Measurements from ENCODE around the gene BLMH. TPM values are rescaled to one million over a fixed set of nuclear protein-coding genes. Genes with fewer than 3 reads are reported as not detected.

BLMH gene
- total and polyA plus RNA-seq, 10 of the 15 experiments (the other 5 are each of a cell fraction or from before 2014, with no cell fraction given) = 16.1 to 63.9 (median 54.0) TPM

DNA sequence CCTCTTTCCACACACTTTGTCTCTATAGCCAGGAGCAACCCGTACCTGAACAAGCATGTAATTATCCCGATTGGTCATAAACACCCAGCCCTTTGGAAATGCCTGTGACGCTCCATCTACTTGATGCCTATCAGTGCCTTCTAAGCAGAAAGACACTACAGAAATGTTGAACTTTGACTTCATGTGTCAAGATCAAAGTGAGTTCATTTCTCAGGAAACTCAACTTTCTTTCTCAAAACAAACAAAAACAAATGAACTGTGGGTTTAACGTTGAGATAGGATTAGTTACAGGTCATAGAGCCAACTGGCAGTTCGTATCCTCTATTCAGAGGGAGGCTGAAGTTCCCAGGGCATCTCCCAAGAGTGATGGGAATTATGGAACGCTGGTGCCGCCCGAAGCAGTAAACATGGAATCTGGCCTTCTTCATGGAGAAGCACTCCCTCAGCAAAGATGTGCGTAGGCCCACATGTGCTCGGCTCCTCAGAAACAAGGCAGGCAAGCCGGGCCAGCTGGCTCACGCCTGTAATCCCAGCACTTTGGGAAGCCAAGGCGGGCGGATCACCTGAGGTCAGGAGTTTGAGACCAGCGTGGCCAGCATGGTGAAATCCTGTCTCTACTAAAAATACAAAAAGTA lies 65.7 kb downstream of the BLMH start:
- intact Hi-C loops (cut with micrococcal nuclease; ENCODE audit: unreplicated experiment) = no loop called here

More for the DNA sequence above, 65.7 kb downstream of the BLMH start:
- Histone ChIP-seq H3K36me3 (ENCODE audit: control insufficient read depth in 2 of 2, insufficient read depth in 2 of 2, low read length in 1 of 2) (no peaks in the 10 kb centered on the region), H3K4me1 (ENCODE audit: control insufficient read depth, insufficient read depth, low read length) (no peaks in the 10 kb centered on the region), H3K79me2 (ENCODE audit: control insufficient read depth, insufficient read depth, low read length) (no peaks in the 10 kb centered on the region), H2AFZ (ENCODE audit: control insufficient read depth, low read depth, low read length) (no peak overlapping the region), H3K9me3 (replicated peaks; ENCODE audit: control insufficient read depth, insufficient read depth, low read length) (no peaks in the 10 kb centered on the region), H4K20me1 (ENCODE audit: control insufficient read depth, insufficient read depth) (no peaks in the 10 kb centered on the region), H3K4me2 (ENCODE audit: control insufficient read depth, insufficient read depth) (no peak overlapping the region), H3K9ac (ENCODE audit: control insufficient read depth, insufficient read depth, low read length) (no peak overlapping the region), H3K4me3 (no peak overlapping the region), H3K27ac (ENCODE audit: control insufficient read depth, insufficient read depth) (no peak overlapping the region), H3K27me3 (replicated peaks in 1 of 2; ENCODE audit: control insufficient read depth in 2 of 2, insufficient read depth in 2 of 2, low read length in 1 of 2) (no peaks in the 10 kb centered on the region)
- ATAC-seq (no peak), FAIRE-seq (no peak), DNase-seq (ENCODE audit: low read depth, low spot score) (no peak)
- POLR2A ChIA-PET = no interaction called here
- SMC1A ChIA-PET (ENCODE audit: uncharacterized antibody, unreplicated experiment) = interaction anchor here (0.9 to 1.2 kb wide), 3 partner anchors 9 to 122 kb away, joined by 3 read pairs; partner anchors contain the start of gene SLC6A4
- TF ChIP-seq SIX5 (IDR thresholded peaks at IDR 0.05; ENCODE audit: low read depth, low read length, severe bottlenecking) = no peak
- TF ChIP-seq GATAD2B (conservative IDR thresholded peaks at IDR 0.05; ENCODE audit: low read depth) = no peak
- no peak for TF ChIP-seq RB1 (IDR thresholded peaks at IDR 0.05; ENCODE audit: borderline replicate concordance)
- TF ChIP-seq ZNF24 (IDR thresholded peaks at IDR 0.05) = no peak
- TF ChIP-seq, protein P1, sequence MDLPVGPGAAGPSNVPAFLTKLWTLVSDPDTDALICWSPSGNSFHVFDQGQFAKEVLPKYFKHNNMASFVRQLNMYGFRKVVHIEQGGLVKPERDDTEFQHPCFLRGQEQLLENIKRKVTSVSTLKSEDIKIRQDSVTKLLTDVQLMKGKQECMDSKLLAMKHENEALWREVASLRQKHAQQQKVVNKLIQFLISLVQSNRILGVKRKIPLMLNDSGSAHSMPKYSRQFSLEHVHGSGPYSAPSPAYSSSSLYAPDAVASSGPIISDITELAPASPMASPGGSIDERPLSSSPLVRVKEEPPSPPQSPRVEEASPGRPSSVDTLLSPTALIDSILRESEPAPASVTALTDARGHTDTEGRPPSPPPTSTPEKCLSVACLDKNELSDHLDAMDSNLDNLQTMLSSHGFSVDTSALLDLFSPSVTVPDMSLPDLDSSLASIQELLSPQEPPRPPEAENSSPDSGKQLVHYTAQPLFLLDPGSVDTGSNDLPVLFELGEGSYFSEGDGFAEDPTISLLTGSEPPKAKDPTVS (IDR thresholded peaks at IDR 0.05; ENCODE audit: low read depth, low read length) = no peak
- no peak for TF ChIP-seq PAX8 (IDR thresholded peaks at IDR 0.05)
- TF ChIP-seq IKZF1 (conservative IDR thresholded peaks at IDR 0.05) = no peak
- no TSS peak for BruUV-seq (replicated peaks)
- RAD21 ChIA-PET (ENCODE audit: unreplicated experiment) = interaction anchor here (1.6 kb wide), 1 partner anchor 9 kb away, joined by 3 read pairs; the partner anchor contains the start of gene SLC6A4
- WGBS (ENCODE audit: insufficient coverage, insufficient replicate concordance, low lambda C conversion rate, missing lambda C conversion rate) = 72% methylated on average over 15 of the region's 15 CpGs
- in situ Hi-C loops (cut with MboI) = no loop called here
- CTCF ChIA-PET = interaction anchor here (0.9 to 3.3 kb wide), 5 partner anchors 8 to 121 kb away, joined by 3 to 11 read pairs (median 4); no protein-coding TSS in a partner anchor

Measured in GM12878 (cell line).